HG02763 (cell line): ENCODE measurements around the gene SPOUT1.

ENCODE experiments used
- ATAC-seq: cut with Tn5 transposase; IDR thresholded peaks from one replicate; pipeline ENCODE4 v1.9.1; 2021; ENCODE audit warnings: mild to moderate bottlenecking, moderate library complexity; ENCODE audit not compliant: unreplicated experiment

SPOUT1 gene

GRCh38 chr9:128838338-128838737 lies 8.7 kb upstream of the SPOUT1 start:
- no peak for ATAC-seq

GRCh38 chr9:128836509-128837145 lies 7.0 kb upstream of the SPOUT1 start:
- no peak for ATAC-seq

GRCh38 chr9:128835246-128836210 lies 5.9 kb upstream of the SPOUT1 start:
- no peak for ATAC-seq

- no peak for ATAC-seq
Measured at GRCh38 chr9:128833696-128834095, 4.1 kb upstream of the SPOUT1 start.

GRCh38 chr9:128828719-128829452 lies 708 bp downstream of the SPOUT1 start:
- ATAC-seq = no peak

- ATAC-seq = no peak
Measured at GRCh38 chr9:128828267-128828666, 1.3 kb downstream of the SPOUT1 start.

- ATAC-seq = no peak
Measured at GRCh38 chr9:128825923-128826700, 3.5 kb downstream of the SPOUT1 start.

- no peak for ATAC-seq
Measured at GRCh38 chr9:128824911-128825310, 4.7 kb downstream of the SPOUT1 start.

GRCh38 chr9:128823903-128824406 lies 5.6 kb downstream of the SPOUT1 start:
- no peak for ATAC-seq

GRCh38 chr9:128823362-128823902 lies 6.2 kb downstream of the SPOUT1 start:
- ATAC-seq = no peak

GRCh38 chr9:128822407-128823042 lies 7.1 kb downstream of the SPOUT1 start:
- ATAC-seq = no peak

GRCh38 chr9:128821584-128822406 lies 7.8 kb downstream of the SPOUT1 start:
- ATAC-seq = no peak

GRCh38 chr9:128820665-128821583 lies 8.7 kb downstream of the SPOUT1 start:
- no peak for ATAC-seq

GRCh38 chr9:128819716-128820664 lies 9.6 kb downstream of the SPOUT1 start:
- ATAC-seq = no peak

GRCh38 chr9:128818839-128819715 lies 10.5 kb downstream of the SPOUT1 start:
- peak; percentile 21 for ATAC-seq
